Esophagus muscularis mucosa (tissue), 4 donors: ENCODE results near the gene FOXRED1. TPM values are rescaled to one million over a fixed set of nuclear protein-coding genes. Genes with fewer than 3 reads are reported as not detected.

Experiments used
- DNase-seq: peaks from one replicate; pipeline ENCODE4 v3.0.0-alpha.2; 2017; ENCODE audit errors: extremely low spot score
- H3K27ac ChIP-seq, 4 donors: fragments of 200-600 bp; sonication (generic); replicated peaks in 1 of 4; 1 replicate in 3 of 4; 2 replicates in 1 of 4; pipeline ENCODE4 v1.5.1; 2016 to 2019; ENCODE audit warnings: mild to moderate bottlenecking in 1 of 4
- H3K27me3 ChIP-seq, 4 donors: fragments of 200-600 bp; sonication (generic); one replicate each; pipeline versions ENCODE4 v1.5.1 to v1.6.0; 2016 to 2019
- H3K36me3 ChIP-seq, 4 donors: fragments of 200-600 bp; sonication (generic); one replicate each; pipeline ENCODE4 v1.5.1; 2016 to 2019
- H3K4me1 ChIP-seq, 4 donors: fragments of 200-600 bp; sonication (generic); one replicate each; pipeline ENCODE4 v1.5.1; 2016 to 2019
- H3K4me3 ChIP-seq, 4 donors: fragments of 200-600 bp; sonication (generic); 1 replicate in 2 of 4; 2 replicates in 2 of 4; pipeline ENCODE4 v1.5.1; 2016 to 2019; ENCODE audit warnings: mild to moderate bottlenecking in 4 of 4, moderate library complexity in 1 of 4
- H3K9me3 ChIP-seq, 4 donors: fragments of 200-600 bp; sonication (generic); 1 replicate in 3 of 4; 2 replicates in 1 of 4; pipeline ENCODE4 v1.5.1; 2016 to 2019
- EP300 ChIP-seq: sonication (generic); formaldehyde crosslinking; IDR thresholded peaks from one replicate; pipeline ENCODE4 v1.6.1; 2017; ENCODE audit warnings: antibody characterized with exemption
- POLR2A ChIP-seq: fragments of 450-650 bp; IDR thresholded peaks from one replicate; pipeline ENCODE4 v1.6.1; 2017; ENCODE audit warnings: antibody characterized with exemption, moderate library complexity, mild to moderate bottlenecking, low read depth
- POLR2AphosphoS5 ChIP-seq, 2 donors: sonication (generic); formaldehyde crosslinking; IDR thresholded peaks; one replicate each; pipeline ENCODE4 v1.6.1; 2017; ENCODE audit warnings: antibody characterized with exemption in 2 of 2
- WGBS: methylation state at CpG from one replicate; pipeline ENCODE4 v1.1.5; 2018; 5-methylcytosine and 5-hydroxymethylcytosine counted together
- intact Hi-C: fragments of 100-400 bp; cut with DNase I; formaldehyde crosslinking; loops from one replicate; pipeline ENCODE4 v1.15.1; 2023
- total RNA-seq, 4 donors: library from RNA; depleted of rRNA; stranded (reverse); fragments of >200 nt; gene quantifications; one replicate each; pipeline versions ENCODE4 v1.1.0 to v1.2.1, GENCODE V29; 2016
- TF ChIP-seq, protein P1 (sequence below), 3 experiments: fragments of 200-600 bp in 2 of 3; fragments of 450-650 bp in 1 of 3; sonication (generic) in 2 of 3; IDR thresholded peaks; one replicate each; pipeline ENCODE4 v1.5.1; 2017 to 2019; ENCODE audit warnings: antibody characterized with exemption in 3 of 3, mild to moderate bottlenecking in 2 of 3, moderate library complexity in 1 of 3

FOXRED1 gene
- total RNA-seq, 4 donors from 2014 or later = 10.9 to 13.1 (median 12.2) TPM

DNA sequence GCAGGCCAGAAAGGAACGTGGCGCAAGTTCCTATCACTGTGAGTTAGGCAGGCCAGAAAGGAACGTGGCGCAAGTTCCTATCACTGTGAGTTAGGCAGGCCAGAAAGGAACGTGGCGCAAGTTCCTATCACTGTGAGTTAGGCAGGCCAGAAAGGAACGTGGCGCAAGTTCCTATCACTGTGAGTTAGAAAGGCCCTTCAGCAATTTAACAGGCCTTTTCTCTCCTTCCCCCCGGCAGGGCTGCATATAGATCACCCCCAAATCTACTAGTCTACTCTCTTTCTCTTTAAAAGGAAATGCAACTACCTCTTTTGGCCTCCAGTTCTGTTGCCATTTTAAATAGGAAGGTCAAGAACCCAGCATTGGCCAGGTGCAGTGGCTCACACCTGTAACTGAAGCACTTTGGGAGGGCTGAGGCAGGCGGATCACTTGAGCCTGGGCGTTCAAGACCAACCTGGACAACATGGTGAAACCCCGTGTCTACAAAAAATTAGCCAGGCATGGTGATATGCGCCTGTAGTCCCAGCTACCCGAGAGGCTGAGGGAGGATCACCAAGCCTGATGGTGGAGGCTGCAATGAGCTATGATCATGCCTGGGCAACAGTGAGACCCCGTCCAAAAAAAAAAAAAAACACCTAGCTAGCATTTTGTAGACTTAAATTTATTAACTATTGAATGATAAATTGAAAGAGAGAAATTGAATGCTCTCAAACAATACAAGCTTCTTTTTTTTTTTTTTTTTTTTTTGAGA, 42.4 kb upstream of the FOXRED1 start:
- intact Hi-C loops = no loop called here
- no peak overlapping the region for H3K27ac ChIP-seq
- WGBS = 94% methylated on average over 11 of the region's 15 CpGs
- TF ChIP-seq, protein P1, sequence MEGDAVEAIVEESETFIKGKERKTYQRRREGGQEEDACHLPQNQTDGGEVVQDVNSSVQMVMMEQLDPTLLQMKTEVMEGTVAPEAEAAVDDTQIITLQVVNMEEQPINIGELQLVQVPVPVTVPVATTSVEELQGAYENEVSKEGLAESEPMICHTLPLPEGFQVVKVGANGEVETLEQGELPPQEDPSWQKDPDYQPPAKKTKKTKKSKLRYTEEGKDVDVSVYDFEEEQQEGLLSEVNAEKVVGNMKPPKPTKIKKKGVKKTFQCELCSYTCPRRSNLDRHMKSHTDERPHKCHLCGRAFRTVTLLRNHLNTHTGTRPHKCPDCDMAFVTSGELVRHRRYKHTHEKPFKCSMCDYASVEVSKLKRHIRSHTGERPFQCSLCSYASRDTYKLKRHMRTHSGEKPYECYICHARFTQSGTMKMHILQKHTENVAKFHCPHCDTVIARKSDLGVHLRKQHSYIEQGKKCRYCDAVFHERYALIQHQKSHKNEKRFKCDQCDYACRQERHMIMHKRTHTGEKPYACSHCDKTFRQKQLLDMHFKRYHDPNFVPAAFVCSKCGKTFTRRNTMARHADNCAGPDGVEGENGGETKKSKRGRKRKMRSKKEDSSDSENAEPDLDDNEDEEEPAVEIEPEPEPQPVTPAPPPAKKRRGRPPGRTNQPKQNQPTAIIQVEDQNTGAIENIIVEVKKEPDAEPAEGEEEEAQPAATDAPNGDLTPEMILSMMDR (IDR thresholded peaks at IDR 0.05) = no peak
- TF ChIP-seq POLR2AphosphoS5 (IDR thresholded peaks at IDR 0.05) = no peak
- no peak overlapping the region for H3K4me3 ChIP-seq
- H3K9me3 ChIP-seq = no peaks in the 10 kb centered on the region
- no peaks in the 10 kb centered on the region for H3K27me3 ChIP-seq
- no peak for DNase-seq
- H3K36me3 ChIP-seq = peaks cover 0 to 14% (median 0%) of the 10 kb centered on the region in 4 donors
- no peaks in the 10 kb centered on the region for H3K4me1 ChIP-seq

DNA sequence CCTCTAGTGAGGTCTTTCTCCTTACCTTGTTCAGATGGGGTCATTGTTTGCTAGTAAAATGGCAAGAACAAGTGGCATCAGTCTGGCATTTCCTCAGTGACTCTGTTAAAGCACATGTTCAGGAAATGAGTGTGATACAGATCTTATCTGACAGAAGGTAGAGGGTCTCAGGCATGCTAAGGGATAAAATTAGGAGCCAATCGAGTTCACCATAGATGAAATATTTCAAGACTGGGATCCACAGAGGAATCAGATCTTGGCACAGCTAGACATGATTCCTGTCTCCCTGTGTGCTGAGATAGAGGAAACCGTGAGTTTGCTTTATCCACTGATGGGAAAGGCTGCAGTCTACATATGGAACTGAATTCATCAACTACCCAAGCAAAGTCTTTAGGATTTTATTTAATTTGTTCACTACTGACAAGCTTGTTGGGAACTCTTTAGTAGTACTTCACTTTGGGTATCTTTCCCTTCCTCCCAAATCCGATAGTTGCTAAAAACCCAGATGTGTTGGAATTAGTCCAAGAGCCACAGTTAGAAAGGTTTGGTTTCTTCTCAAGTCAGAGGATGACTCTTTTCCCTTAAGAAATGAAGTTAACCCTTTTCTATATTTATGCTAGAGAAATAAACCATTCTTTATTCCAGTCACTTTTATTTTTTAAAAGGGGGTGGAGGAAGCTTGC, 39.0 kb upstream of the FOXRED1 start:
- Histone ChIP-seq H3K27me3 (no peaks in the 10 kb centered on the region), H3K27ac (no peak overlapping the region), H3K9me3 (no peaks in the 10 kb centered on the region), H3K4me3 (no peak overlapping the region), H3K4me1 (no peaks in the 10 kb centered on the region), H3K36me3 (peaks cover 0 to 17% (median under 1%) of the 10 kb centered on the region in 4 donors)
- WGBS = 55% methylated on average over 3 of the region's 3 CpGs
- intact Hi-C loops = no loop called here
- DNase-seq = no peak
- TF ChIP-seq POLR2A = no peak
- TF ChIP-seq EP300 = no peak
- TF ChIP-seq, protein P1 (IDR thresholded peaks at IDR 0.05) = no peak

DNA sequence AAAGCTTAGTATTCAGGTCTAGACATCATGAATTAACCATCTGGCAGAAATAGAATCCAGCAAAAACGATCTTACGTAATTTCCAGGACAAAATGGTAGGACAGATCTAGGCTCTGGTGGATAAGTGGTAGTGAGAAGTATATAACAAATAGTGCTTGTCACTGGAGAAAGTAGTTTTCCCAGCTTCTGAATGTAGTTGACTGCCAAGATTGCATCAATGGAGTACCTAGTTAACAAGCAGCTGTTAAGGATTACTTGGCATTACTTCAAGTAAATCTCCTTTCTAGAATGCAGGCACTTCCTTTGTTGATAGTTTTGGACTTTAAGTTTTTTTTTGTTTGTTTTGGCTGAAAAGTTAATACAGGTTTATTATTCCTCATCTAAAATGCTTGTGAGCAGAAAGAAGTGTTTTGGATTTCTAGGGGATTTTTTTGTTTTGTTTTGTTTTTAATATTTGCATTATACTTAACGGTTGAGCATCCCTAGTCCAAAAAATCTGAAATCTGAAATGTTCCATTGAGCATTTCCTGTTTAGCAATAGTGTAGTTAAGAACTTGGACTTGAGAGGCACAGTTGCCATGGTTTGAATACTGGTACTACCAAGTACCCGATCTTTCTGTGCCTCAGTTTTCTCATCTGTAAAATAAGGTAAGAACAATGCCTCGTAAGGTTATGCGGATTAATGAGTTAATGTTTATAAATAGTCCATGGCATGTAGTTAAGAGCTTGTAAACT, 37.1 kb upstream of the FOXRED1 start:
- intact Hi-C loops = no loop called here

DNA sequence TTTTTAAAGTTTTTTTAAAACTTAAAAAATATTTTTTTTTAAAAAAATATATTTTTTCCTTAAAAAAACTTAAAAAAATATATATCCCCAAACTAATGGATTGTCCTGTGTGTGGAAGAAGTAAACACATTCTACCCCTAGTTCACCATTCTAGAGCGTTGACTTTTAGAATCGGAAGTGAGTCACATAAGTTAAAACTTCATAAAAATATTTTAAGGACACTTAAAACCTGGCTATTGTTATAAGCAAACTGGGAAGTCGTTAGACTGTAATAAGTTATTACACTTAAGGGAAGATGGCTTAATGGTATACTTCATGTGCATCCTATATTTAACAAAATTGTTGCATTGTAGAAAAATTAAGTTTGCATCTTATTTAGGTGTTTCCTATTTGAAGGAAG, 36.3 kb upstream of the FOXRED1 start:
- Histone ChIP-seq H3K4me1 (no peaks in the 10 kb centered on the region), H3K36me3 (peaks cover 0 to 31% (median 13%) of the 10 kb centered on the region in 4 donors), H3K9me3 (no peaks in the 10 kb centered on the region), H3K4me3 (no peak overlapping the region), H3K27me3 (no peaks in the 10 kb centered on the region), H3K27ac (no peak overlapping the region)
- WGBS = 87% methylated on average over 3 of the region's 3 CpGs
- intact Hi-C loops = no loop called here
- TF ChIP-seq POLR2AphosphoS5 (IDR thresholded peaks at IDR 0.05) = no peak
- TF ChIP-seq, protein P1 (IDR thresholded peaks at IDR 0.05) = no peak
- no peak for TF ChIP-seq POLR2A
- TF ChIP-seq EP300 = no peak
- no peak for DNase-seq

More for the DNA sequence above, 37.1 kb upstream of the FOXRED1 start:
- peaks cover 0 to 31% (median 13%) of the 10 kb centered on the region in 4 donors for H3K36me3 ChIP-seq
- H3K27me3 ChIP-seq = no peaks in the 10 kb centered on the region
- TF ChIP-seq POLR2A = no peak
- TF ChIP-seq, protein P1 (IDR thresholded peaks at IDR 0.05) = no peak
- no peak for TF ChIP-seq EP300
- no peak for TF ChIP-seq POLR2AphosphoS5 (IDR thresholded peaks at IDR 0.05)
- DNase-seq = no peak
- H3K4me1 ChIP-seq = no peaks in the 10 kb centered on the region
- no peak overlapping the region for H3K4me3 ChIP-seq
- WGBS = 77% methylated on average over 6 of the region's 6 CpGs
- H3K27ac ChIP-seq = no peak overlapping the region
- H3K9me3 ChIP-seq = no peaks in the 10 kb centered on the region
